NCI-H2081 (cell line): ENCODE measurements around the gene MCMBP.
"Not testable (repeated sequence)": the region's sequence is repeated elsewhere in the genome, so short reads cannot be mapped to it uniquely, and the experiment has no call there.

Experiments used
- DNase-seq, 2 experiments: peaks; one replicate each; lab custom pipeline; 2025; lab: John Stamatoyannopoulos, UW

Gene MCMBP, protein sequence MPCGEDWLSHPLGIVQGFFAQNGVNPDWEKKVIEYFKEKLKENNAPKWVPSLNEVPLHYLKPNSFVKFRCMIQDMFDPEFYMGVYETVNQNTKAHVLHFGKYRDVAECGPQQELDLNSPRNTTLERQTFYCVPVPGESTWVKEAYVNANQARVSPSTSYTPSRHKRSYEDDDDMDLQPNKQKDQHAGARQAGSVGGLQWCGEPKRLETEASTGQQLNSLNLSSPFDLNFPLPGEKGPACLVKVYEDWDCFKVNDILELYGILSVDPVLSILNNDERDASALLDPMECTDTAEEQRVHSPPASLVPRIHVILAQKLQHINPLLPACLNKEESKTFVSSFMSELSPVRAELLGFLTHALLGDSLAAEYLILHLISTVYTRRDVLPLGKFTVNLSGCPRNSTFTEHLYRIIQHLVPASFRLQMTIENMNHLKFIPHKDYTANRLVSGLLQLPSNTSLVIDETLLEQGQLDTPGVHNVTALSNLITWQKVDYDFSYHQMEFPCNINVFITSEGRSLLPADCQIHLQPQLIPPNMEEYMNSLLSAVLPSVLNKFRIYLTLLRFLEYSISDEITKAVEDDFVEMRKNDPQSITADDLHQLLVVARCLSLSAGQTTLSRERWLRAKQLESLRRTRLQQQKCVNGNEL

DNA sequence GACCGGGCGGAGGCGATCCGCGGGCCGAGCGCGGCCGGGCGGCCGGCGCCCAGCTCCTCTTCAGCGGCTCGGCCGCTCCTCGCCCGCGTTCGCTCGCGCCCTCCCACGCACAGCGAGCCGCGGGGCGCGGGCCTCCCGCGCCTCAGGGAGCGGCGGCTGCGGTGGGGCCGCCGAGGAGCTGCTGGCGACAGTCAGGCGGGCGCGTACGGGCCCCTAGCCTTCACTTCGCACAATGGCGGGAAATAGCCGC lies at the start of gene MCMBP:
Gene MCMBP, minus strand, starts transcription at position 234 of the 250 bp plus-strand sequence. CDS start 259 bp downstream, outside the sequence.
- no peak for DNase-seq

DNA sequence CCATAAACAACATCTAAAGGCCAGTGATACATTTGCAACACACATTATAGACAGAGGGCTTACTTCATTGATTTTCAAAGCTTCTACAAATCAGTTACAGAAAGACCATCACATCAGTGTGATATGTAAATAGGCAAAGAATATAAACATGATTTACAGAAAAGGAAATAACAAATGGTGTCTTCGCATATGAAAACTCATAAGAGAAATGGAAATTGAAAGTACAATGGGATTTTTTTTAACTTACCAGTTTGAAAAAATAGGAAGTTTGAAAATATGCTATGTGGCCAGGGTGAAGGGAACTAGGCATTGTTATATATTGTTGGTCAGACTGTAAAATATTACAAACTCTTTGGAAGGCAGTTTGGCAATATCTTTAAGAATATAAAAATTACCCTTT lies 47.2 kb upstream of the MCMBP start:
- DNase-seq = no peak

DNA sequence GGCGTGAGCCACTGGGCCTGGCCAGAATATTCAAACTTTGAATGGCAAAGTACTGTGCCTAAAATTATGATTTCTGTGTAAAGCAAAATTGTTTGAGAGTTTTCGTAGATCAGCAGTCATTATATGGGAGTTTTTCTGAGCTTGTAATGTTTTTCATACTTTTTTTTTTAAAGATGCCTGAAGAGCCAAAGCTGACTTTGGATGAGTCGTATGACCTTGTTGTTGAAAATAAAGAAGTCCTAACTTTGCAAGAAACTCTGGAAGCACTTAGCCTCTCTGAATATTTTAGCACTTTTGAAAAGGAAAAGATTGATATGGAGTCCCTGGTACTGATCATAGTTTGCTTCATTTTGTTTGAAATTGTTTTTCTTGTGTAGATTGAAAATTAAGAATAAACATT lies 46.6 kb upstream of the MCMBP start:
- DNase-seq = no peak

DNA sequence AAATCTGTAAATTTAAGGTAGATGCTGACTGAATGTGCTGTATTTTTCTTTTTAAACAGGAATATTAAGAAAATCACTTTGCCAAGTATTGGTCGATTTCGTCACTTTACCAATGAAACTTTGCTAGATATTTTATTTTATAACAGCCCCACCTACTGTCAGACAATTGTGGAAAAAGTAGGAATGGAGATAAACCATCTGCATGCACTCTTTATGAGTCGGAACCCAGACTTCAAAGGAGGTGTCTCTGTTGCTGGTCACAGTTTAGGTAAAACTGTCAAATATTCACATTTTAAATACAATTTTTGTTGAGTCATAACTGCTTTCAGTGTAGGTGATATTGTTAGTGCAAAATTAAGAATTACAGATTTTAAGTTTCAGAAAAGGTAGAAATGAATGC lies 45.1 kb upstream of the MCMBP start:
- DNase-seq = no peak

DNA sequence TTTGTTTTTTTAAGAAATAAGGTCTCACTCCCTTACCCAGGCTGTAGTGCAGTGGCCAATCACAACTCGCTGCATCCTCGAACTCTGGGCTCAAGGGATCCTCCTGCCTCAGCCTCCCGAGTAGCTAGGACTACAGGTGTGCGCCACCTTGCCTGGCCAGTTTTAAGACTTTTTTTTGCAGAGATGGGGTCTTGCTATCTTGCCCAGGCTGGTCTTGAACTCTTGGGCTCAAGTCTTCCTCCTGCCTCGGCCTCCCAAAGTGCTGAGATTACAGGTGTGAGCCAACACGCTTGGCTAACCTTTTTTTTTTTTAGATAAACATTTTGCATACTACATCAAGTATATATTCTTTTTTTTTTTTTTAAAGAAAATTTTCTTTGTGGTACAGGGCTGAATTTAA lies 38.0 kb upstream of the MCMBP start:
- no peak for DNase-seq

DNA sequence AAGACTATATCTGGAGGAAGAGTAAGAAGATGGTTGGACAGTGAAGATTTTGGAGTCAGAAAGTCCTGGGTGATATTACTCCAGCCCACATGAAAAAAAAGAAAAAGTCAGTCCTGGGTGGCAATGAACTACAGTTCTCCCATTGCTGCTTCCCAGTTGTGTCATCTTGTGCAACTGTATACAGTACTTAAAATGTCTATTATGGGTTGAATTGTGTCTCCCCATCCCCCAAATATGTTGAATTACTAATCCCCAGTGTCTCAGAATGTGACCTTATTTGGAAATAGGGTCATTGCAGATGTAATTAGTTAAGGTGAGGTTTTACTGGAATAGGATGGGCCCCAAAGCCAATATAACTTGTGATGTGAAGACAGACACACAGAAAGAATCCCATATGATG lies 35.5 kb upstream of the MCMBP start:
- DNase-seq = no peak

DNA sequence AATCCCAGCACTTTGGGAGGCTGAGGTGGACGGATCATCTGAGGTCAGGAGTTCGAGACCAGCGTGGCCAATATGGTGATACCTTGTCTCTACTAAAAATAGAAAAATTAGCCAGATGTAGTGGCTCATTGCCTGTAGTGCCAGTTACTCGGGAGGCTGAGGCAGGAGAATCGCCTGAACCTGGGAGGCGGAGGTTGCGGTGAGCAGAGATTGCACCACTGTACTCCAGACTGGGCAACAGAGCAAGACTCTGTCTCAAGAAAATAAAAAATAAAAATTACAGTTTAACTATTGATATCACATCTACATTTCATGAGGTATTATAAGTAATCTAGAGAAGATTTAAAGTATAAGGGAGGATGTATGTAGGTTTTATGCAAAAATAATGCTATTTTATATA lies 35.1 kb upstream of the MCMBP start:
- DNase-seq = not testable (repeated sequence)

DNA sequence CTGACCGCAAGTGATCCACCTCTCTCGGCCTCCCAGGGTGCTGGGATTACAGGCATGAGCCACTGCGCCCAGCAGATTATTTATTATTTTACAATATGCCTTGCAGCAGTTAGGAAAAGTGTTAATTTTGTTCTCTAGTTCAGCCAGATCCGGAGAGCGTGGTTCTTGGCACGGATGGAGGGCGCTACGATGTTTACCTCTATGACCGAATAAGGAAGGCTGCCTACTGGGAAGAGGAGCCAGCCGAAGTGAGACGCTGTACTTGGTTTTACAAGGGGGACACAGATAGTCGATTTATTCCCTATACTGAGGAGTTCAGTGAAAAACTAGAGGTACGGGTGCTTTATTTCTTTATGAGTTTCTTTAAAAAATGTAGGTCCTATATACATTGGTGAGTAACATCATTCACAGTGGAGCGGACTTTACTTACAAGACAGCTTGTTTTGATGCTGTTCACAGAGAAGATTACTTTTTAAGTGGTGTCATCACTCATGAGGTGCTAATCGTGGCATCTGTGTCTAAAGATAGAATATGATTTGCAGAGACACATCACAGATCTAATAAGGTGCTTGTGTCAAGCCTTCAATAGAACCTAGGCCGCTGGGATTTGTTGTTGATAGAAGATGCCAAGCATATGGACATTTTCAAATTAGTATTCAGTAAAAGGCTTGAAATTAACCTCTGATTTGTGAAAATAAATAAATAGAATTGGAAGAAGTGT lies 31.5 kb upstream of the MCMBP start:
- DNase-seq = no peak

DNA sequence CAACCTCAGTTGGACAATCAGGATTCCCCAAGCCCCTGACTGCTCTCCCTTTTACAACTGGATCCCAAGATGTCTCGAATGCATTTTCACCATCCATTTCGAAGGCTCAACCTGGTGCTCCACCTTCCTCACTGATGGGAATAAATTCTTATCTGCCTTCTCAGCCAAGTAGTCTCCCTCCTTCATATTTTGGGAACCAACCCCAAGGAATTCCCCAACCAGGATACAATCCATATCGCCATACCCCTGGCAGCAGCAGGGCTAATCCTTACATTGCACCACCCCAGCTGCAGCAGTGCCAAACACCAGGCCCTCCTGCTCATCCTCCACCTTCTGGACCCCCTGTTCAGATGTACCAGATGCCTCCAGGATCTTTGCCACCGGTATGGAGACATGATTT lies 25.9 kb upstream of the MCMBP start:
- DNase-seq = no peak

DNA sequence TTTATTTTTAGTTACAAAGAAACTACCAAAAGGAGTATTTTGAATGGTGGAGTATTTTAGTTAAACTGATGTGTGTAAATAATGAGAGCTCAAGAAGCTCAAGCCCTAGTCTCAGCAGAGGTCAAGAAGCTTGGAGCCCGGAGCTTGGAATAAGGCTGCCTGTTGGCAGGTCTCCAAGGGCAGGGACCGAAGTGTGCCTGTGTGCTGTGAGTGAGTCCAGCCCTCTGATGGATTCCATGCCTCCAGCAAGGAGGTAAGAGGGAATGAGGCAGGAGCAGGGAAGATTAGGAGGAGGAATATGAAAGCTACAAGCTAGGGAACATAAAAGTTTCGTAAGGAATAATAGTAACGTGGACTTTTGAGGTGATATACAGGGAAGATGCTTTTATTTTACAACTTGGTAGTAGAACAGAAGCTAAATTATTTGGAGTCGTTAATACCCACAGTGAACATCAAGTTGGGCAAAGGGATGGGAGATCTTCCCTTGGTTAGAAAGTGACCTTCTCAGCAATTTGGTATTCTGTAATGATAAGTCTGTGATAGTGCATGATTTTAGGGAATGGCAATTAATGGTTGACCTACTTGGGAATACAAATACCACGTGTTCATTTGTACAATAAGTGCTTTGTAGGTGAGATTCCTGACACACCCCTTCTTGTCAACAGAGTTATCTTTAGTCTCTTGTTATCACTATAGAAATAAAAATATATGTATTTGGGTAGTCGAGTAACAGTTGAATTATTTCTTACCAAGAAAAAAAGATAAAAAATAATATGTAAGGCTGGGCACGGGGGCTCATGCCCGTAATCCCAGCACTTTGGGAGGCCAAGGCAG lies 24.5 kb upstream of the MCMBP start:
- no peak for DNase-seq

DNA sequence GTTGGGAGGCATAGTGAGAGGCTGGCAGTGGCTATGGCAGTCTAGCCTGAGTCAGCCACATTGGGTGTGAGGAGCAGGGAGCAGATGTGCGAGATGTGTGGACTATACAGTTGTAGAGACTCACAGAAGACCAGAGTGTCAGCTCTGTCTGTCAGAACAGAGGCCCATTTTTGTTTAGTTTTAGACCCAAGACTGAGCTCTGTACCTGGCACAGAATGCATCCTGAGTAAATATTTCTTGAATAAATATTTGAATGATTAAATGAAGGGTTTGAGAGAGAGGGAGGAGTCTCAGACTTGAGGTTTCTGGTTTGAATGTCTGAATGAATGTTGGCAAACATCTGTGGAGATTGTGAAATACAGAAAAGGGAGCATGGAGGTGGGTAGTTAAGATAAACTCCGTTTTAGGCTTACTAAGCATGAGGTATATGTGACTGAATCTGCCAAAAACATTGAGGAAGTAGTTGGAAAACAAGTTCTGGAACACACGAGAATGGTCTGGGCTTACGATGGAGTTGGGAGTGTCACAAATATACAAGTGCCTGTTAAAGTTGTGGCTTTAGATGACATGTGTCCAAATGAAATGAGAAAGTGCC lies 23.5 kb upstream of the MCMBP start:
- no peak for DNase-seq

DNA sequence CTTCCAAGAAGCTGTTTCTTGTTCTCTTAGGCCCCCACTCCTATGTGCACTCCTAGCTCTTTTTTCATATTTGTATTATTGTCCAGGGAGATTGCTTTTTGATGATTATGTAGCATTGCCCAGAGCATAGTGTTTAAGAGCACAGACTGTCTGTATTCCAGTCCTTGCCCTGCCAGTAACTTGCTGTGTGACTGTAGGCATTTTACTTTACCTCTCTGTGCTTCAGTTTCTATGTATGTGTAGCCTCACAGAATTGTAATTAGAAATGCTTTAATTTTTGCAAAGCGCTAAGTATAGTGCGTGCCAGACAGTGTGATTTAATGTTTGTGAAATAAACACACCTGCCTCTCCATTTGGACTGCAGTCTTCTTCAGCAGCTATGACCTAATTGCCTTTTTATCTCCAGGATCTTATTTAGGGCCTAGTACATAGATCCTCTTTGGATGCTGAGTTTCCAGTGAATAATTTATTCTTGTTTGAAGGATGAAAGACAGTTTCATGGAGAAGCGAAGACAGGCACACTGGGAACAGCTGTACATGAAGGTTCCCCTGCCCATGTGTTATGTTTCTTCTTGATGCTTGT lies 21.3 kb upstream of the MCMBP start:
- no peak for DNase-seq

DNA sequence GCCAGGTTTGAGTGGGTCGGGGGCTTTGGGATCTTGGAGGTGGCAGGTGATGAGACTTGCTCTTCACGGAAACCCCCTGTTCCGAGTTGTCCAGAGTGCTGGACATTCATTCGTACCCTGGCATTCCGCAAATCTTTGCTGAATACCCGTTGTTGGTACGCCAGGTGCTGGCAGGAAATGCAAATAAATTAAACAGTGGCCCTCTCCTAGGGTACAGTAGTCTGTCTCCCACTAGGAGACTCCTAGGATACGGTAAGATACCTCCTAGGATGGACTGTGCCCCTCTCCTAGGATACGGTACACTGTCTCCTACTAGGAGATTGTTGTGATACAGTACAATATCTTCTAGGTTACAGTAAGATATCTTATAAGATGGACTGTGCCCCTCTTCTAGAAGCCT lies 20.4 kb upstream of the MCMBP start:
- DNase-seq = peak in 1 of 2 experiments; percentile 5

DNA sequence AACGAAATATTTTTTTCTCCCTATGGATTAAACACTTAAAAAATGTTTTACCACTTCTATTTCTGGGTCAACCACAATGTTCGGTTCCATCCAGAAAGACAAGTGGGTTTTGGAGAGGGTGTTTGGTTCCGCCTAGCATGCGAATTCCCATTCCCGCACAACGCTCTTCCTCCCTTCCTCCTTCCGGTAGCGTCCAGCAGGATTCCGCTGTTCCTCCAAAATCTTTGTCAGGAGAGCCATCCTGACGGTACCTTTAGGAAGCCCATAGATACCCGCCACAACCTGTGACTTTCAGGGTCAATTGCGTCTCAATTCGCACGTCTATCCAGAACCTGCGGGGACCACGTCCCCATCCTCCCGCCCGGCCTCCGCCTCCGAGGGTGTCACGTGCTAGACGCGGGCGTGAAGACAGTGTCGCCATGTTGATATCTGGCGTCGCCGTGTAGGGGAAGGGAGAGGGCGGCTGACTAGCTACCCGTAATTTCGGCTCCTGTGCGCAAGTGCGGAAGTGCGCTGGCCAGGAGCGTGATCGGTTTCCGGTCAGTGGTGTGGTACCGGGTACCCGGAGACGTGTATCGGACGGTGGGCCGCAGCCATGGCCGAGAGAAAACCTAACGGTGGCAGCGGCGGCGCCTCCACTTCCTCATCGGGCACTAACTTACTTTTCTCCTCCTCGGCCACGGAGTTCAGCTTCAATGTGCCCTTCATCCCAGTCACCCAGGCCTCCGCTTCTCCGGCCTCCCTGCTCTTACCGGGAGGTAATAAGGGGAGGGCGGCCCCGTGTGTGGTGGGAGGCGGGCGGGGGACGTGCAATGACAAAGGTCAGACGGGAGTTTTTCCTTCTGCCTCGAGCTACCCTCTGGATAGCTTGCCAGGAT lies 19.8 kb upstream of the MCMBP start, which contains the start of gene SEC23IP:
Gene SEC23IP, plus strand, starts transcription at position 543 of the 878 bp plus-strand sequence. Its CDS starts 53 bp downstream, at position 596.
- DNase-seq = peak; percentile 88 to 92

DNA sequence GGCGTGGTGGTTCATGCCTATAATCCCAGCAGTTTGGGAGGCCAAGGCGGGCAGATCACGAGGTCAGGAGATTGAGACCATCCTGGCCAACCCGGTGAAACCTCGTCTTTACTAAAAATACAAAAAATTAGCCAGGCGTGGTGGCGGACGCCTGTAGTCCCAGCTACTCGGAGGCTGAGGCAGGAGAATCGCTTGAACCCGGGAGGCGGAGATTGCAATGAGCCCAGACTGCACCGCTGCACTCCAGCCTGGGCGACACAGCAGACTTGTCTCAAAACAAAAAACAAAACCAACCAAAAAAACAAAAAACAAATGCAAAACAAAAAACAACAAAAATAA lies 19.2 kb upstream of the MCMBP start:
- DNase-seq = not testable (repeated sequence)

DNA sequence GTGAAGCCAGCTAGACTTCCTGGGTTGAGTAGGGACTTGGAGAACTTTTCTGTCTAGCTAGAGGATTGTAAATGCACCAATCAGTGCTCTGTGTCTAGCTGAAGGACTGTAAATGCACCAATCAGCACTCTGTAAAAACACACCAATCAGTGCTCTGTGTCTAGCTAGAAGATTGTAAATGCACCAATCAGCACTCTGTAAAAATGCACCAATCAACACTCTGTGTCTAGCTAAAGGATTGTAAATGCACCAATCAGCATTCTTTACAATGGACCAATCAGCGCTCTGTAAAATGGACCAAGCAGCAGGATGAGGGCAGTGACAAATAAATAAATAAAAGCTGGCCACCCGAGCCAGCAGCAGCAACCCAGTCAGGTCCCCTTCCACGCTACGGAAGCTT lies 17.7 kb upstream of the MCMBP start:
- not testable (repeated sequence) for DNase-seq

DNA sequence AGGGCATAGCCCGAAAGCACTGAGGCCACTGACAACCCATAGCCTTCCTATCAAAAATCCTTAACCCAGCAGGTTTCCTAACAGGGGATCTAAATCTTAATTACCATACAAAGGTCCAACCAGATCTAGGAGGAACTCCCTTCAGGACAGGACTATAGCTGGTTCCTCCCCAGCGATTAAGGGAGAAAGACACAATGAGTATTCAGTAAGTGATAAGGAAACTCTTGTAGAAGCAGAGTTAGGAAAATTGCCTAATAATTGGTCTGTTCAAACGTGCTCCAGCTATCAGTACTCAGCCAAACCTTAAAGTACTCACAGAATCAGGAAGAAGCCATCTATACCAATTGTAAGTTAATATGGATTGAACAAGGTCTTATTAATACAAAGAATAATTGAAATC lies 16.6 kb upstream of the MCMBP start:
- not testable (repeated sequence) for DNase-seq

DNA sequence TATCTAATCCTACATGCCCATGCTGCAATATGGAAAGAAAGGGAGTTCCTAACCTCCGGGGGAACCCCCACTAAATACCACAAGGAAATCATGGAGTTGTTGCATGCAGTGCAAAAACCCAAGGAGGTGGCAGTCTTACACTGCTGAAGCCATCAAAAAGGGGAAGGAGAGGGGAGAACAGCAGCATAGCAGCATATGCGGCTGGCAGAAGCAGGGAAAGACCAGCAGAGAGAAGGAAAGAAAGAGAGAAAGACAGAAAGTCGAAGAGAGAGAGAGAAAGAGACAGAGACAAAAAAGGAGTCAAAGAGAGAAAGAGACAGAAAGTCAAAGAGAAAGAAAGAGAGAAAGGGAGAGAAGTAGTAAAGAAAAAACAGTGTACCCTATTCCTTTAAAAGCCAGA lies 16.1 kb upstream of the MCMBP start:
- not testable (repeated sequence) for DNase-seq

DNA sequence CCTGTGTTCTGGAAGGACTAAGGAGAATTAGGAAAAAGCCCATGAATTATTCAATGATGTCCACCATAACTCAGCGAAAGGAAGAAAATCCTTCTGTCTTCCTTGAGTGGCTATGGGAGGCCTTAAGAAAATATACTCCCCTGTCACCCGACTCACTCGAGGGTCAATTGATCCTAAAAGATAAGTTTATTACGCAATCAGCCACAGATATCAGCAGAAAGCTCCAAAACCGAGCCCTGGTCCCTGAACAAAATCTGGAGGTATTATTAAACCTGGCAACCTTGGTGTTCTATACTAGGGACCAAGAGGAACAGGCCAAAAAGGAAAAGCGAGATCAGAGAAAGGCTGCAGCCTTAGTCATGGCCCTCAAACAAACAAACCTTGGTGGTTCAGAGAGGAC lies 13.4 kb upstream of the MCMBP start:
- not testable (repeated sequence) for DNase-seq

DNA sequence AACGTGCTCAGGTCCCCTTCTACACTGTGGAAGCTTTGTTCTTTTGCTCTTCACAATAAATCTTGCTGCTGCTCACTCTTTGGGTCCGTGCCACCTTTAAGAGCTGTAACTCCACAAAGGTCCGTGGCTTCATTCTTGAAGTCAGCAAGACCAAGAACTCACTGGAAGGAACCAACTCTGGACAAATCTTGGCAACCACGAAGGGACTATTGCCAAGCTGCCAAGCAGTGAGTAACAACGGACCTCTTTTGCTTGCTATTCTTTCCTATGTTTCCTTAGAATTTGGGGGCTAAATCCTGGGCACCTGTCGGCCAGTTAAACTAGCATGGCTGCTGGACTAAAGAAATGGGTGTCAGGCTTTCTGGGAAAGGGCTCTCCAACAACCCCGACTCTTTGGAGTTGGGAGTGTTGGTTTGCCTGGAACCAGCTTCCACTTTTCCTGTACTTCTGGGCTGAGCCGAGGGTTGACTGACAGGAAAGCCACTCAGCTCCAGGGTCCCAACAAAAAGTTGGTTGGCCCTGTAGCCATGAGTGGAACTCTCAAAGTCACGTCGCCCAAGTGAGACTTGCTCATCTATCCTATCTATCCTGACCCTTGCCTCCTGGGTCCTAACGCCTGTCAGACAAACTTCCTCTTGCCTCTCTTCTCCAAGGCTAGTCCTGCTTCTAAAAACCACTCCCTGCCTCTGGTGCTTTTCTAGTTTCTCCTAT lies 11.4 kb upstream of the MCMBP start:
- DNase-seq = not testable (repeated sequence)
